MM.1S (cell line): ENCODE results near the gene PRODH2.

Experiments used
- EZH2 ChIP-seq: fragments of 300-600 bp; sonication (generic); optimal IDR thresholded peaks from 2 replicates; pipeline ENCODE3; 2017; ENCODE audit warnings: low read depth, mild to moderate bottlenecking, antibody characterized with exemption, low read length, mixed read lengths
- EZH2phosphoT487 ChIP-seq: fragments of 300-600 bp; sonication (generic); IDR thresholded peaks from 2 replicates; pipeline ENCODE4 v1.6.1; 2018; ENCODE audit warnings: antibody characterized with exemption, low read length
- TF ChIP-seq, protein P1 (sequence below): fragments of 300-600 bp; sonication (generic); IDR thresholded peaks from 2 replicates; pipeline ENCODE4 v1.5.1; 2016; ENCODE audit warnings: antibody characterized with exemption, low read length, mixed read lengths

GRCh38 chr19:35859414-35859813 lies 46.8 kb upstream of the PRODH2 start:
- TF ChIP-seq, protein P1, sequence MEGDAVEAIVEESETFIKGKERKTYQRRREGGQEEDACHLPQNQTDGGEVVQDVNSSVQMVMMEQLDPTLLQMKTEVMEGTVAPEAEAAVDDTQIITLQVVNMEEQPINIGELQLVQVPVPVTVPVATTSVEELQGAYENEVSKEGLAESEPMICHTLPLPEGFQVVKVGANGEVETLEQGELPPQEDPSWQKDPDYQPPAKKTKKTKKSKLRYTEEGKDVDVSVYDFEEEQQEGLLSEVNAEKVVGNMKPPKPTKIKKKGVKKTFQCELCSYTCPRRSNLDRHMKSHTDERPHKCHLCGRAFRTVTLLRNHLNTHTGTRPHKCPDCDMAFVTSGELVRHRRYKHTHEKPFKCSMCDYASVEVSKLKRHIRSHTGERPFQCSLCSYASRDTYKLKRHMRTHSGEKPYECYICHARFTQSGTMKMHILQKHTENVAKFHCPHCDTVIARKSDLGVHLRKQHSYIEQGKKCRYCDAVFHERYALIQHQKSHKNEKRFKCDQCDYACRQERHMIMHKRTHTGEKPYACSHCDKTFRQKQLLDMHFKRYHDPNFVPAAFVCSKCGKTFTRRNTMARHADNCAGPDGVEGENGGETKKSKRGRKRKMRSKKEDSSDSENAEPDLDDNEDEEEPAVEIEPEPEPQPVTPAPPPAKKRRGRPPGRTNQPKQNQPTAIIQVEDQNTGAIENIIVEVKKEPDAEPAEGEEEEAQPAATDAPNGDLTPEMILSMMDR = no peak
- TF ChIP-seq EZH2phosphoT487 (no peak), EZH2 (no peak)
